Superior temporal gyrus (tissue), 1 donor: ENCODE measurements around the gene P4HB.

Source experiments
- DNase-seq: peaks from one replicate; pipeline ENCODE4 v3.0.0-alpha.2; 2016; ENCODE audit errors: extremely low spot score

P4HB gene

DNA sequence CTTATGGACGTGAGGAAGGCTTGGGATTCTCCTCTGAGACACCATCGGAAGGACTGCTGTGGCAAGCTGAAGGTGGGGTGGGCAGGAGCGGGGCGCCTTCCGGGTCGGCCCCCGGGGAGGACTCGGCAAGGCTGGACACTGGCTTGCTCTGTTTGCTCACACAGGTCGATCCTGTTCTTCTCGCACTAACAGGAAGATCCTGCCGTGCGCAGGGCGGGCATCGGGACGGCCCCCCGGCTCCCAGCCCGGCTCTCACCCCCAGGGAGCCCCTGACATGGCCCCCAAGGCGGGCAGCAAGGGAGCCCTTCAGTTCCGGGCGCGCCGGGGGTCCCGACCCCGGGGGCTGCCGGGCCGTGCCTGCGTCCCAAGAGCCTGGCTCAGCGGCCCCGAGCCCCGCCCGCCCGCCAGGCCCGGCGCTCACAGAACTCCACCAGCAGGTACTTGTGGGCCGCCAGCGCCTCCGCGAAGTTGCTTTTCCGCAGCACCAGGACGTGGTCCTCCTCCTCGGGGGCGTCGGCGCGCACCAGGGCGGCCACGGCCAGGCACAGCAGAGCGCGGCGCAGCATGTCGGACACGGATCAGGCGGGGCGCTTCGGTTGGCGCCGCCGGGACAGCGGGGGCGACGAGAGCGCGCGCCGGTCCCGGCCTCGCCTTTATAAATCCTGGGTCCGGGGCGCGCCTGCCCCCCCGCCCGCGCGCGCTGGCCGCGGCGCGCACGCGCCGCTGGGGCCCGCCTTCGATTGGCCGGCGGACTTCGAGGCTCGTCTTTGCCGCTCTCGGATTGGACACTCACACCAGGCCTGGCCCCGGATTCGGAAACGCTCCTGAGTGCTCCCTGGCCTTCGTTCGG lies at the start of gene P4HB:
TSS of gene P4HB (minus strand) at position 630 of the 850 bp plus-strand sequence. CDS start at position 566, 64 bp downstream.
- no peak for DNase-seq

DNA sequence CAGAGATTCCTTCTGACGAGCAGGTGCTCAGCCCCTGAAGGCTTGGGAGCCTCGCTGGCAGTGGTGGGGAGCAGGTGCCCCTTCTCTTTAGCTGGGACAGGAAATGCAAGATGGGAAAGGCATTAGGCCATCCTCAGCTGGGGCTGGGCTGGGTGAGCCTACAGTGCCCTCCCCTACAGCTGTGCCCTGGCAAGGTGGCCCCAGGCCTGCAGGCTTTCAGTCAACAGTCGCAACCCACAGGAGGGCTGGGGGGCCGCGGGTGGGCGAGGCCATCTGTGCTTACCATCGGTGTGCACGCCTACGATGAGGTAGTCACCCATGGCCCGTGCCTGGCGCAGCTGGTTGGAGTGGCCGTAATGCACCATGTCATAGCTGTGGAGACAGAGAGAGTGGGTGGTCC lies 48.9 kb upstream of the P4HB start:
- no peak for DNase-seq

DNA sequence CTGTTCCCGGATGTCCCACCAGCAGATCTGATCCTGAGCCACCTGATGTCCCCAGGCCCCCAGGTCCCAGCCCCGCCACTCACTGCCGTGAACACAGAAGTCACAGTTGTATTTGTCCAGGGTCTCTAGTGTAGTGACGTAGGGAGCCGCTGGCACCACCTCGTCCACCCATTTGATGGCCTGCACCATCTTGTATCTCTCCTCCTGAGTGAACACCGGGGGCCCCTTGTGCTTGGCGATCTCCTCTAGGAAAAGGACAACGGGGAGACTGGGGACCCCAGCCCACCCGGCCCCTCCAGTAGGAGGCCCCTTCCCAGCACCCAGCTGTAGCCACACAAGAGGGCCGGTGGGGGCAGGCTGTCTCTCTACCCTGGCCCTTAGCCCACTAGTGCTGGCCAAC lies 48.5 kb upstream of the P4HB start:
- DNase-seq: no peak

DNA sequence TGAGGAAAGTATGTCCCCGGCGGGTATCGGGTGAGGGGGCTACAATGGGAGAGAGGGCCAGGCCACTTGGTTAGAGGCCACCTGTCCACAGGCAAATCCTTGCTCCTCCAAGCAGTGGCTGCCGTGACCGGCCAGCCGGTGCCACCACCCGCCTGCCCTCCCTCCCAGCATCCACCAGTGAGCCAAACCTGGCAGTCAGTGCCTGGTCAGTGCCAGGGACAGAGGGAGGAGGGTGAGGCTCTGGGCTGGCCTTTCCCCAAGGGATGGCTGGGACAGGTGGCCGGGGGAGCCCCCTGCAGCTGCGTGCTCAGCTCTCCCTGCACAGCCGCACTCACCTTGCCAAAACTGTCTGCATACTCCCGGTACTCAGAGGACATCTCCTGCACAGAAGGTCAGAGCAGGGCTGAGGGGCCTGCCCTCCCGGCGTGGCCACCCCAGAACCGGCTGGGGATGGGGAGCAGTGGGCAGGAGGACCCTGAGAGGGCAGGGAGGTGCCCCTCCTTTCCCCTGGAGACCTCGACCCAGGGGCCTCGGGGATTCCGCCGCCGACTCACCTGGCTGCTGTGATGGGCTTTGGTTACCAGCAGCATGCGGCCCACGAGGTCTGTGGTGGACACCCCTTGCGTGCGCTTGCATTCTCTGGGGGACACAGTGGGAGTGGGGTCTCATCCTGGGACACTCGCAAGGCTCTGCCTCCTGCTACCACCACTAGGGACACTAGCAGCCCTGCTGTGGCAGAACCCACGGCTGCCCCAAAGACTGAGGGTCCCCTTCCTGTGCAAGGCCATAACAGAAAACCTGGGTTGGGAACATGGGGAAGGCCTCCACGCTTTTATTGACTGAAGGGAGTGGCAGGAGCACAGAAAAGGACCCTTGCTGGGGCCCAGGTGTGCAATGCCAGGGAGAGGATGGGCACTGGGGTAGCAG lies 47.1 kb upstream of the P4HB start:
- DNase-seq: no peak

DNA sequence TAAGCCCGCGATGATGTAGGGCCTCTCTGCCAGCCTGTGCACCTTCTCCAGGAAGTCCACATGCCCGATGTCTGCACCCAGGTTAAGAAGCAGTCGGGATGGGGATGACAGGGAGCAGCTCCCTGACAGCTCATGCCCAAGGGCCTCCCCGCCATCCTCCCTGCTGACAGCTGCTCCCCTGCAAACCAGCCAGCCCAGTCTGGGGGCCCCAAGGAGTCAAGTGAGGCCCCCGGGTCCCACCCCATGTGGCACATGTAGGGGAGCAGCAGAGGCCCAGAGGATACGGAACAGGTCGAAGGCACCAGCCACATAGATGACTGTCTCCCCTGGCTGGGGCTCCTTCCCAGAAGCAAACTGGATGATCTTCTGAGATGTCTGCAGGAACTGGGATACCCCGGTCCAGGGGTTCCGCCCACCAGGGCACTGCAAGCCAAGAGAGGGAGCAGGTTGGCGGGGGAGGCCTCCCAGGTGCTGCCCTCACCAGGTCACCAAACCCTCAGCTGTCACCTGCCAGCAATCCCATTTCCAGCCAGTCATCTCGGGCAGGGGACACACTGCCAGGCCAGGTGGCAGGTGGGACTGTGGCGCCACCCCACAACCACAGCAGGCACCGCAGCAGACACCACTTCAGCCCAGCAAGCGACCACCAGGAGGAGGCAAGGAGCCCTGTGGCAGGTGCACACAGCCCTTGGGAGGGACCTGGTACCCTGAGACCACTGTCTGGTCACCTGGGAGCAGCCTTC lies 46.3 kb upstream of the P4HB start:
- no peak for DNase-seq

DNA sequence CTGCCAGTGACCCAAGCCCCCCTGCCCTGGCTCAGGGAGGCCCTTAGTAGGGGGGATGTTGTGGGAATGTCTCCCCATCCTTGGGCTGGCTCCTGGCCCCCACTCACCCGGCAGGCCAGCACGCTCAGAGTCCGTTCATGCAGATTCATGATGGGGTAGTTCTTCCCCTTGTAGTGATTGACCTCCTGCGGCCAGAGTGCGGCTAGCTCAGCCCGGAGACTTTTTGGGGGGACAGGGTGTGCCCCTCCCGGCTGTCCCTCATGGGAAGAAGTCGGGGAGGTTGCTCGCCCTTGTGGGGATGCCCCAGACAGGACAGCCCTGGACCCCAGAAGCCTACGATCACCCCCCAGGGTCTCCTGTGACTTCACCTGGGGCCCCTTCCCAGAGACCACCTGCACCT lies 45.7 kb upstream of the P4HB start:
- no peak for DNase-seq

DNA sequence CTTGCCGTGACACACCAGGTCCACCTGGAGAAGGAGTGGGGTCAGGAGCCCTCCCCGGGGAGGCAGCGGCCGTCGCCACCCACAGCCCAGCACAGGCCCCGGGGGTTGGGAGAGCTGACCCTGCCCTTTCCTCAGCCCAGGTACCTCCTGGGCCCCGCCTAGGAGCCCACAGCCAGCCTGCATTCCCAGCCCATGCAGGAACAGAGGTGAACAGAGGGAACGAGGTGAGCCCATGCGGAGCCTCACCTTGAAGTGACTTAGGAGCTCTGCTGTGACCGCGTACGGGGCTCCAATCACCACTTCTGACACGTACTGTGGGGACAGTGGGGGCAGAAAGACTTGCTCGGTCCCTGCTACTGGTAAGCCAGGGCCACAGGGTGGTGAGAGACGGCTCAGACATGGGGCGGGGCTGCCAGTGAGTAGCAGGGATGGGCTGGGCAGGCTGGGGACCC lies 45.1 kb upstream of the P4HB start:
- no peak for DNase-seq

DNA sequence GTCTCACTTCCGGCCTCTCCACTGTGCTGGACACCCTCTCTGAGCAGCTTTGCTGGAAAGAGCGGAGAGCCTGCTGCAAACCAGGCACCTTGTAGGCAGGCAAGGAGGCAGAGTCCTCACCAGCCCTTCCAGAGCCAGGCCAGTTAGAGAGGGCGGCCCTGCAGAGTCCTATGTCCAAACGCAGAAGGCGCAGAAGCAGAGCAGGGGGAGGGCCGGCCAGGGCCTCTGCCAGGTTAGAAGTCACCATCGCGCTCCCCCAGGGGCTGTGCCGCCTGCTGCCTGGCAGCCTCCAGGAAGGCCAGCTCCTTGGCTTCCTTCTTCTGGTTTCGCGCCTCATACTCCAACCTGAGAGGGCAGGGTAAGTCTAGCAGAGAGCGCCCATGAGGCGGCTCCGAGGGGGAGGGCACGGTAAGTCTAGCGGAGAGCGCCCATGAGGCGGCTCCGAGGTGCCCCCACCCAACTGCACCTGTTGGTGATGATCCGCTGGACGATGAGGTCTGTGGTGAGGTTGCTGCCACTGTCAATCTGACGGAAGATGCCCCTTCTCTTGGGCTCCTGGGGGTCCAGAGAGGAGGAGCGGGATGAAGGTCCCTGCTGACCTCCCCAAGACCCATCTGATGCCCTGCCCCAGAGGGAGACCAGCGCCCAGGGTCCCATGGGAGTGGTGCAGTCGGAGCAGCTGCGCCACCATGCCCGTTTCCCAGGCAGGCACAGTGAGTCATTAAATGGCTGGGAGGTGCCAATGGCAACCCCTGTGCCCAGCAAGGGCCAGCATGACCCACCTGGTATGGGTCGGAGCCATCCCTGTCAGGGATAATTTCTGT lies 44.5 kb upstream of the P4HB start:
- DNase-seq: no peak

DNA sequence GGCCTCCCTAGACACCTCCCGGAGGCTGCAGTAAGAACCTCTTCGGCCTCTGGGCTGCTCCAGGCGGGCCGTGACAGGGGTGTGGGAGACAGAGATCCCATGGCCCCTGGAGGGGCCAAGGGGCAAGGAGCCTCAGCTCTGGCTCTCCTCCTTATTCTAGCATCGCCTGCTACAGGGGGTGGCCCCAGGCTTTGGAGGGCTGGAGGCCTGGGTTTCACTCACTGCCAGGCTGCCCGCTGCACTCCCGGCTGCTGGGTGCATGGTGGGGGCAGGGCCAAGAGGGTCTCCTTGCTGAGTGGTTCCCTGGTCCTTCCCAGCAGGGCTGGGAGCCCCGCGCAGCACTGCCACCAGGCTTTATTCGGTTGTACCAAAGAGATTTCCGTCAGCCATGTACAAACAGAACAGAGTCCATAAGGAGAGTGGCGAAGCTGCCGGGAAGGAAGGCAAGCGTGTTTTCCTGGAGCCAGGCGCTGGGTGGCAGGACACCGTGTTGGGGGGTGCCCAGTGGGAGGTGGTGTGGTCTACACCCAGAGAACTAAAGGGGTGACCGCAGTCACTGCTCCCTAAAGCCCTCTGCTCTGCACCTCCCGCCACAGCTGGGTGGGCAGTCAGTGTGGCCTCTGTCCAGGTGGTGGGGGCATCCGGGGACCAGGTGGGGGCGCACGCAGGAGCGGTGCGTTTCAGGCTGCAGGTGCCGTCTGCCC lies 43.7 kb upstream of the P4HB start:
- DNase-seq: no peak

DNA sequence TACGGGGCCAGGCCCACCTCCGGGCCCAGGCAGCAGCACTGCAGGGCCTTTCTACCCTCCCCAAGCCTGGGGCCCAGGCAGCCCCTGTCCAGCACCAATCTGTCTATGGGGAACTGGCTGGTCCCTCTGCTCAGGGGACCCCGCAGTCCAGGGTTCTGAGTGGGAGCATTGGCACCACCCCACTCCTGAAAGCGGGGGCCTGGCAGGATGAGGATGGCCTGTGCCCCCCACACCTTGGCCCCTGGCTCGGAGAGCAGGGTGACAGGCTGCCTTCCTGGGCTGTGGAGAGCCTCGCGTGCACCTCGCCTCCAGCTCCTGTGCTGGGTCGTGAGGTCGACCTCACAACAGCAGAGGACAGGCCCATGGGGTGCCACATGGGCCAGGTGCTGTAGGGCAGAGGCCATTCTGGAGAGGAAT lies 43.1 kb upstream of the P4HB start:
- DNase-seq: no peak

DNA sequence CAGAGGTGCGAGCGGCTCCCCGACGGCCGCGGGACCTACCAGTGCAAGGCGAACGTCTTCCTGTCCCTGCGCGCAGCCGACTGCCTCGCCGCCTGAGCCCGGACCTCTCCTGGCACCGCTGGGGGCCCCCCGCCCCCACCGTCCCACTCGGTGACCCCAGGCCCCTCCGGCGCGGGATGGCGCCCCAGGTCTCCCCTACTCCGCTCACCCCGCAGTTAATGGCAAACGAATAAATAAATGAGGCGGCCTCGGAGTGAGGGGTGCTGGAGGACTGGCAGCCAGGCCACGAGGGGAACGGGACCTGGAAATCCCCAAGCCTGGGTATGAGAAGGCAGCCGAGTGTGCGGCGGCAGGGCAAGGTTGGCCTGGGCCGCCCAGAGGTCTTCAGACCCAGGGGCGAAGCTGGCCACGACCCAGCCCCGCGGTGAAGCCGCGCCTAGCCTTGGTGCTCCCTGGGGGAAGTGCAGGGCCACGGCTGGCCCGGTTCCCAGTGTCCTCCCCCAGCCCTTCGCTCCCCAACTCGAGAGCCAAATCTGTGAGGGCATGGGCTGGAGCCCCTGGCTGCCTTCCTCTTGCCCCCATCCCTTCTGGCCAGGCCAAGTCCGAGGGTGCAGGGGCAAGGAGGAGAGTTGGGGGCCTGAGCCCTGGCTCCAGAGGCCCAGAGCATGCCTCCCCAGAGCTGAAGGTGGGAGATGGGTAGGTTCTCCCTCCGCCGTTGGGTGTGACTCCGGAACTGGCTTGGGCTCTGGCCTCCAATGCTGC lies 42.5 kb upstream of the P4HB start:
- no peak for DNase-seq

DNA sequence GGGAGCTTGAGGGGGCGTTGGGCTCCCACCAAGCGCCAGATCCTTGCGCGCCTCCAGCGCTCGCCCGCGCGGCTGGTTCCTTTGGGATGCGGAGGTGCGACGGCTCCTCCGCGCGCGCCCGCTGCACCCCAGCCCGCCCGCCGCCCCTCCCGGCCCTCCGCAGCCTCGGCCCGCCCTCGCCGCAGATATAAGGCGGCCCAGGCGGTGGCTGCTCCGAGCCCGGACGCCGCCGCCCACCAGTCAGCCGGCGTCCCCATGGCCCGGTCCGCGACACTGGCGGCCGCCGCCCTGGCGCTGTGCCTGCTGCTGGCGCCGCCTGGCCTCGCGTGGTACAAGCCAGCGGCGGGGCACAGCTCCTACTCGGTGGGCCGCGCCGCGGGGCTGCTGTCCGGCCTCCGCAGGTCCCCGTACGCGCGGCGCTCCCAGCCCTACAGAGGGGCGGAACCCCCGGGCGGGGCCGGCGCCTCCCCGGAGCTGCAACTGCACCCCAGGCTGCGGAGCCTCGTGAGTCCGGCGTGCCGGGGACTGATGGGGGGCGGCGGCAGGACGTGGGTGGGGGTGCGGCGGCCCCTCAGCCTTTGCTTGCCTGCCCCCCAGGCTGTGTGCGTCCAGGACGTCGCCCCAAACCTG lies 41.8 kb upstream of the P4HB start, which contains the start of gene NPB:
TSS of gene NPB (plus strand) at position 216 of the 630 bp plus-strand sequence. CDS start at position 256, 40 bp downstream.
- DNase-seq: no peak

DNA sequence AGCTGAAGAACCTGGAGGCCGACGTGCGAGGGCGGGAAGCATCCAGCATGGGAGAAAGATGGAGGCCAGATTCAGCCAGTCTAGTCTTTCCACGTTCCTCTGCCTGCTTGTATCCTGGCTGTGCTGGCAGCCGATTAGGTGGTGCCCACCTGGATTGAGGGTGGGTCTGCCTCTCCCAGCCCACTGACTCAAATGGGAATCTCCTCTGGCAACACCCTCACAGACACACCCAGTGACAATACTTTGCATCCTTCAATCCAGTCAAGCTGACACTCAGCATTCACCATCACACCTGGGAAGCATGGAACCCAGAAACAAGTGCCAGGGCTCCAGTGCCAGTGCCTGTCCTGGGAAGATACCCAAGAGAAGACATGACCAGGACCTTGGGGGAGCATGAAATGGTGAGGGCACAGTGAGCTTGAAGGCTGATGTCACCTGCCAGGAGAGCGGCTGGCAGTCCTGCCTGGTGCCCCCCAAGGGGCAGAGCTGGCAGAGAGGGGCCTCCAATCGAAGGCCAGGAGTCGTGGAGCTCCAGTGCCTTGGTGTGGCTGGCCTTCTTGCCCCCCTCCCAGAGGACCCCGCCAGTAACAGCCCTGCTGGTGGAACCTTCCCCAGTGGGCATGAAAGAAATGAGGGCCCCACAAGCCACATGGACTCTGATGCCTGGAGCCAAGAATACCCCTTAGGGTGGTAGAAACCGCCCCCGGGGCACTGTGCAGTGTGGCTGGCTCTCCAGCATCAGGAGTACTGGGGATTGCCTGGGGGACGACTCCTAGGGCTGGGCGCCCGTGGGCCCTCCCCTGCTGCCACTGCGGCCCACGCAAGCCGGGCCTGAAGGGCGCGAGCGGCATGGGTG lies 41.1 kb upstream of the P4HB start:
- DNase-seq: no peak

DNA sequence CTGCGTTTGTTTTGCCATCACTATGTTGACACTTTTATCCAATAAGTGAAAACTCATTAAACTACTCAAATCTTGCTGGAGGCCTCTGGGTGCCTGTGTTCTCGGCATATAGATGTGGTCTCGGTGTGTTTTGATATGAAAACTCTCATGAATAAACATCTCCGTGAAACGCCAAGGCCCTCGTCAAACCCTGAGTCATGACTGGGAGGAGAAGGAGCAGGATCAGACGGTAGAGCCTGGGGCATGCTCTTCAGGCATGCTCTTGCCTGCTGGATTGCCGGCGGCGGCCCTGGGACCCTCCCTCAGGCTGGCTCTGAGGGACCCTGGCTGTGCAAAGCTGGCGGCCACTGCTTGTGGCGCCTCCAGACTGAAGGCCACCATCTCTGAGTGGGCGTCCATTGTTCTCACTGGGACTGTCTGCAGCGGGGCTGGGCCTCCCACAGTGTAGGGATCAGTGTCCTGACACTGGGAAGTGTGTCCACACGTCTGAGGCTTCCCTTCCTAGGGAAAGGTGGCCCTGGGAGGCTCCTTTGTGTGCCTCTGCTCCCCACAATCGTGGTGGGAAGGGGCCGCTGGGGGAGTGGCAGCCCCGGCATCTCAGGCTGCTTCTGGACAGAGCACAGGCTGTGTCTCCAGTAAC lies 40.0 kb upstream of the P4HB start:
- no peak for DNase-seq

DNA sequence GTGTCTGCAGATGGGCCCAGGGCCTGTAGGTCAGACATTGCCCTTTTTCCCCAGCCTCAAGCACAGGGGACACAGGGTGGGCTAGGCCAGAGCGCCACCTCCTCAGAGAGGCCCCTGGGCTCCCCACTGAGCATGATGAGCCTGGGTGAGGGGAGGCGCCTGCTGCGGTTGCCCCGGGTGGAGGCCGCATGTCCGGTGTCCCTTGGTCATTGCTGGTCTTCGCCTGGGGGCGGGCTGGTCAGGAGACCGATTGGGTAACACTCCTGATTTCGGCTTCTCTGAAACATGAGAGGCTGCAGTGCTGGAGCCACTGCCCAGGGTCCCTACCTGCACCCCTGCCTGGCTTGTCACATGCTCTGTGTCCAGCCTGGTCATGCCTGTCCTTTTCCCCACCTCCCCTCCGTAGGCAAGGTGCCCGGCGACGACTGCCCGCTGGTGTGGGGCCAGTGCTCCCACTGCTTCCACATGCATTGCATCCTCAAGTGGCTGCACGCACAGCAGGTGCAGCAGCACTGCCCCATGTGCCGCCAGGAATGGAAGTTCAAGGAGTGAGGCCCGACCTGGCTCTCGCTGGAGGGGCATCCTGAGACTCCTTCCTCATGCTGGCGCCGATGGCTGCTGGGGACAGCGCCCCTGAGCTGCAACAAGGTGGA lies 39.3 kb upstream of the P4HB start:
- DNase-seq: no peak

DNA sequence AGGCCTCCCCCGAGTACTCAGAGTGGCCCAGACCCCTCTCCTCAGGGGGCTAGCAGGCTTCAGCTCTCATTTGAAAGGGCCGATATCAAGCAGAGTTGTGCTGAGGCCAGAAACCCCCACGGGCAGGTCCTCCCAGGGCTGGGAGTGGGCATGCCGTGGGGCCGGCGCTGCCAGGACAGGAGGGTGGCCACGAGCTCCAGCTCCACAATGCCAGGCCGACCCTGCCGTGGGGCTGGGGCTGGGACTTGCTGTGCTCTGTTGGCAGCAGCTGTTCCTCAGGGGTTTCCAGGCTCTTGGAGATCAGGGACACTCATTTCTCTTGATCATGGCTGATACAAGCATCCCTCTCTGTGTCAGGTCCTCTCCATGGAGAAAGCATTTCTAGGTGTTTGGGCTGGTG lies 38.5 kb upstream of the P4HB start:
- no peak for DNase-seq
